Endothelial cell of umbilical vein (primary cell): ENCODE data around the gene TOP1. TPM values are rescaled to one million over a fixed set of nuclear protein-coding genes. Genes with fewer than 3 reads are reported as not detected.

ENCODE experiments used
- BruUV-seq: library from RNA; stranded (reverse); fragments of 400-500 nt; replicated peaks from 2 replicates; lab custom pipeline; 2021; lab: Mats Ljungman, UMichigan
- CTCF ChIA-PET: fragments of 300-600, 350-600 bp; sonication (Branson Sonifier 250); formaldehyde crosslinking; loops from one replicate; lab custom pipeline; 2021; ENCODE audit warnings: antibody characterized with exemption, inconsistent platforms; lab: Charles Lee
- POLR2A ChIA-PET: fragments of 300-600, 350-600 bp; sonication (Branson Sonifier 250); formaldehyde crosslinking; loops from one replicate; lab custom pipeline; 2021; ENCODE audit warnings: antibody characterized with exemption, inconsistent platforms; lab: Charles Lee
- DNase-seq: peaks from one replicate; pipeline ENCODE4 v3.0.0-alpha.2; 2011; ENCODE audit warnings: low read depth, low spot score
- FAIRE-seq: peaks from 2 replicates; lab custom pipeline; 2011; peaks lifted over from hg19 to GRCh38; lab: Jason Lieb, UNC
- H2AFZ ChIP-seq: 2 replicates; pipeline ENCODE4 v1.6.0; 2012; ENCODE audit warnings: low read depth, low read length, control low read depth, inconsistent platforms
- H3K27ac ChIP-seq: 2 replicates; pipeline ENCODE4 v1.5.1; 2011; ENCODE audit warnings: low read depth, mild to moderate bottlenecking, control low read depth, low read length, moderate library complexity; ENCODE audit not compliant: insufficient read depth
- H3K27me3 ChIP-seq, 2 experiments: 2 replicates each; pipeline versions ENCODE4 v1.6.0 to v1.6.1; 2011; ENCODE audit warnings: low read length in 2 of 2, mixed read lengths in 1 of 2; ENCODE audit not compliant: control insufficient read depth in 2 of 2, insufficient read depth in 2 of 2
- H3K36me3 ChIP-seq, 2 experiments: 2 replicates in 1 of 2; 3 replicates in 1 of 2; pipeline ENCODE4 v1.5.1; 2011; ENCODE audit warnings: low read length in 2 of 2, mild to moderate bottlenecking in 1 of 2, moderate library complexity in 1 of 2; ENCODE audit not compliant: control insufficient read depth in 2 of 2, insufficient read depth in 2 of 2; ENCODE audit errors: extremely low read depth in 1 of 2
- H3K4me1 ChIP-seq: 3 replicates; pipeline ENCODE4 v1.5.1; 2011; ENCODE audit warnings: mild to moderate bottlenecking, low read length; ENCODE audit not compliant: control insufficient read depth, insufficient read depth; ENCODE audit errors: extremely low read depth
- H3K4me2 ChIP-seq: 2 replicates; pipeline ENCODE4 v1.6.1; 2011; ENCODE audit warnings: low read length, control low read depth, mixed read lengths; ENCODE audit not compliant: insufficient read depth
- H3K4me3 ChIP-seq, 3 experiments: fragments of 200-600 bp in 1 of 3; sonication (generic), shearing (Covaris generic) in 1 of 3; replicated peaks in 1 of 3; 2 replicates each; pipeline ENCODE4 v1.5.1; 2011 to 2016; ENCODE audit warnings: control low read depth in 3 of 3, low read length in 3 of 3, mild to moderate bottlenecking in 2 of 3, inconsistent platforms in 1 of 3, low read depth in 1 of 3, moderate library complexity in 1 of 3; ENCODE audit not compliant: insufficient read depth in 1 of 3
- H3K79me2 ChIP-seq: 2 replicates; pipeline ENCODE4 v1.6.0; 2012; ENCODE audit warnings: low read length, inconsistent platforms; ENCODE audit not compliant: control insufficient read depth, insufficient read depth
- H3K9ac ChIP-seq: replicated peaks from 2 replicates; pipeline ENCODE3; 2011; ENCODE audit warnings: low read length, control low read depth; ENCODE audit not compliant: insufficient read depth; ENCODE audit errors: extremely low read depth
- H3K9me1 ChIP-seq: replicated peaks from 3 replicates; pipeline ENCODE4 v1.6.0; 2011; ENCODE audit warnings: mild to moderate bottlenecking, low read length; ENCODE audit not compliant: control insufficient read depth, insufficient read depth; ENCODE audit errors: extremely low read depth
- H3K9me3 ChIP-seq: replicated peaks from 2 replicates; pipeline ENCODE4 v1.5.1; 2012; ENCODE audit warnings: low read length, inconsistent platforms; ENCODE audit not compliant: control insufficient read depth, insufficient read depth
- H4K20me1 ChIP-seq: replicated peaks from 2 replicates; pipeline ENCODE3; 2011; ENCODE audit warnings: mild to moderate bottlenecking, low read length; ENCODE audit not compliant: control insufficient read depth, insufficient read depth; ENCODE audit errors: extremely low read depth
- CTCF ChIP-seq, 2 donors: IDR thresholded peaks; 1 replicate in 1 of 2; 2 replicates in 1 of 2; pipeline ENCODE4 v1.5.1; 2011; ENCODE audit warnings: low read length in 2 of 2, mild to moderate bottlenecking in 2 of 2, moderate library complexity in 2 of 2, control low read depth in 1 of 2, inconsistent platforms in 1 of 2, low read depth in 1 of 2; ENCODE audit not compliant: insufficient read depth in 1 of 2; ENCODE audit errors: extremely low read depth in 1 of 2
- EZH2 ChIP-seq: IDR thresholded peaks from 2 replicates; pipeline ENCODE4 v1.6.1; 2012; ENCODE audit warnings: borderline replicate concordance, low read depth, mild to moderate bottlenecking, moderate library complexity, low read length, inconsistent platforms; ENCODE audit not compliant: severe bottlenecking
- FOS ChIP-seq: IDR thresholded peaks from 2 replicates; pipeline ENCODE4 v1.6.1; 2011; ENCODE audit warnings: mild to moderate bottlenecking, low read length, moderate library complexity, borderline replicate concordance; ENCODE audit not compliant: insufficient read depth
- GATA2 ChIP-seq: IDR thresholded peaks from 2 replicates; pipeline ENCODE4 v1.7.0; 2011; ENCODE audit warnings: low read depth, mild to moderate bottlenecking, moderate library complexity, mixed read lengths, low read length; ENCODE audit not compliant: insufficient read length, insufficient read depth
- JUN ChIP-seq: IDR thresholded peaks from 2 replicates; pipeline ENCODE4 v1.6.1; 2011; ENCODE audit warnings: borderline replicate concordance, low read depth; ENCODE audit not compliant: insufficient read length, insufficient read depth
- MAX ChIP-seq: IDR thresholded peaks from 2 replicates; pipeline ENCODE4 v1.6.1; 2011; ENCODE audit not compliant: insufficient read depth, insufficient read length
- MYC ChIP-seq: IDR thresholded peaks from one replicate; pipeline ENCODE4 v1.6.1; 2011; ENCODE audit warnings: mild to moderate bottlenecking, low read depth, low read length
- POLR2A ChIP-seq: IDR thresholded peaks from 2 replicates; pipeline ENCODE4 v1.6.1; 2012; ENCODE audit warnings: low read depth, mild to moderate bottlenecking, control low read depth, low read length
- POLR2AphosphoS5 ChIP-seq: IDR thresholded peaks from 2 replicates; pipeline ENCODE4 v1.6.1; 2012; ENCODE audit warnings: low read depth, mild to moderate bottlenecking, control low read depth, low read length, moderate library complexity; ENCODE audit not compliant: insufficient read depth
- dilution Hi-C: fragments of 300-500 bp; cut with MboI; formaldehyde crosslinking; loops from one replicate; pipeline ENCODE4 v1.15.0; 2019; ENCODE audit warnings: low sequenced_read_pairs; ENCODE audit not compliant: extremely low pct_ligation_motif_present
- intact Hi-C: fragments of 100-400 bp; cut with micrococcal nuclease; formaldehyde crosslinking; loops from one replicate; pipeline ENCODE4 v1.10.0; 2022
- polyA plus RNA-seq, 4 experiments: library from polyadenylated mRNA; depleted of rRNA in 3 of 4; stranded (reverse) in 3 of 4; unstranded in 1 of 4; fragments of >200 nt; gene quantifications; 2 replicates each; pipeline versions ENCODE4 v1.2.1 to v1.2.3, GENCODE V29; 2011 to 2012; ENCODE audit warnings: missing spikeins in 1 of 4
- total RNA-seq: library from RNA; stranded (reverse); gene quantifications from 2 replicates; pipeline ENCODE4 v1.2.3, GENCODE V29; 2021

Gene TOP1
- total and polyA plus RNA-seq, 2 donors (not counting 3 experiments of a cell fraction or from before 2014, with no cell fraction given) = 7.0 to 77.4 TPM

- Histone ChIP-seq H3K4me3 (no peak overlapping the region), H3K4me1 (peaks cover 26% of the 10 kb centered on the region), H3K79me2 (peaks cover 99% of the 10 kb centered on the region), H3K4me2 (peak overlapping the region; percentile 49), H4K20me1 (peaks cover 16% of the 10 kb centered on the region), H2AFZ (no peak overlapping the region), H3K36me3 (no peaks in the 10 kb centered on the region), H3K9ac (no peak overlapping the region), H3K9me3 (no peaks in the 10 kb centered on the region), H3K9me1 (no peaks in the 10 kb centered on the region), H3K27ac (no peak overlapping the region), H3K27me3 (no peaks in the 10 kb centered on the region)
- no peak for DNase-seq
- BruUV-seq = no TSS peak
- no peak for FAIRE-seq
- intact Hi-C loops = no loop called here
- no peak for TF ChIP-seq MYC
- no peak for TF ChIP-seq POLR2A
- no peak for TF ChIP-seq GATA2
- no peak for TF ChIP-seq EZH2
- no peak for TF ChIP-seq JUN
- no peak for TF ChIP-seq MAX
- TF ChIP-seq FOS = no peak
- no peak for TF ChIP-seq CTCF (IDR thresholded peaks at IDR 0.05; ENCODE audit: extremely low read depth in 1 of 2, insufficient read depth in 1 of 2, low read depth in 1 of 2, low read length in 2 of 2)
- TF ChIP-seq POLR2AphosphoS5 = no peak
- ChIA-PET POLR2A (interaction anchor here (0.7 to 1.2 kb wide), 2 partner anchors 30 to 57 kb away, joined by 3 read pairs; no protein-coding TSS in a partner anchor), CTCF (interaction anchor here (0.8 to 8.2 kb wide), 7 partner anchors 17 to 59 kb away, joined by 3 to 84 read pairs (median 7); no protein-coding TSS in a partner anchor)
- dilution Hi-C loops = no loop called here
Measured at GRCh38 chr20:41047279-41047974, 18.8 kb downstream of the TOP1 start.
